Non-pigmented ciliary epithelial cell (primary cell): ENCODE results near the gene ARRB1.
"Not testable (repeated sequence)": the region's sequence is repeated elsewhere in the genome, so short reads cannot be mapped to it uniquely, and the experiment has no call there.

Source experiments
- DNase-seq: peaks from one replicate; pipeline ENCODE4 v3.0.0-alpha.2; 2010; ENCODE audit warnings: low read depth

ARRB1 gene

GRCh38 chr11:75344186-75344585, 7.3 kb downstream of the ARRB1 start:
- DNase-seq, result no peak

- DNase-seq, result no peak
These were observed 8.2 kb downstream of the ARRB1 start for GRCh38 chr11:75342966-75343870.

GRCh38 chr11:75342231-75342918, 9.1 kb downstream of the ARRB1 start:
- no peak for DNase-seq

- DNase-seq, result no peak
These were observed 9.8 kb downstream of the ARRB1 start for GRCh38 chr11:75341612-75342011.

DNA sequence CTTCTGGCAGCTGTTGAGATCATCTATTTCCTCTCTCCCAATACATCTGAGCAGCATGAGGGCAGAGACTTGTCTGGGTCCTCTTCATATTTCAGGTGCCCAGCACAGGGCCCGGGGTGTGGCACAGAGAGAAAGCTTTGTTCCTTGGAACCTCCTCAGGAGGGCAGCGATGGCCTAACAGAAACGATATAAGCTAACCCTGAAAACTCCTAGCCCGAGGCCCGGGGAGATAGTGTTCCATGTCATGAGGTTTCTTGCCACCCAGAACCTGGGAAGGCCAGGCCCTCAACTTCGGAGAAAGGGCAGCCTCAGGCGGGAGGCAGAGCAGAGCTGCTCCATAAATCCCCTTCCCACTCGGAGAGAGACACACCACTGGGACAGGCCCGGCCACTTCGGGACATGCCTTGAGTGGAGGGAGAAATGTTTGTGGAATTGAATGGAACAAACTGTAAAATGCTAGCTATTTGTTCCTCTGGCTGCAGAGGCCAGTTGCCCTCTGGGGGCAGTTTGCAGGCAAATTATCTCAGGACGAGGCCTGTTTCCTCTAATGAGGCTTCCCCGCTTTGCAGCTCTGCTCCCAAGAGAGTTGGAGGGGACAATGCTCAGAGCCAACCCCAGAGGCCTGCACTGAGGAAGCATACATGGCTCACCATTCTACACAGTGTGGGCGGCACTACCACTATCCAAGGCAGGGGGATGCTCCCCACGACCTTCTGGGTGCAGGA, 11.6 kb downstream of the ARRB1 start:
- DNase-seq, result no peak

DNA sequence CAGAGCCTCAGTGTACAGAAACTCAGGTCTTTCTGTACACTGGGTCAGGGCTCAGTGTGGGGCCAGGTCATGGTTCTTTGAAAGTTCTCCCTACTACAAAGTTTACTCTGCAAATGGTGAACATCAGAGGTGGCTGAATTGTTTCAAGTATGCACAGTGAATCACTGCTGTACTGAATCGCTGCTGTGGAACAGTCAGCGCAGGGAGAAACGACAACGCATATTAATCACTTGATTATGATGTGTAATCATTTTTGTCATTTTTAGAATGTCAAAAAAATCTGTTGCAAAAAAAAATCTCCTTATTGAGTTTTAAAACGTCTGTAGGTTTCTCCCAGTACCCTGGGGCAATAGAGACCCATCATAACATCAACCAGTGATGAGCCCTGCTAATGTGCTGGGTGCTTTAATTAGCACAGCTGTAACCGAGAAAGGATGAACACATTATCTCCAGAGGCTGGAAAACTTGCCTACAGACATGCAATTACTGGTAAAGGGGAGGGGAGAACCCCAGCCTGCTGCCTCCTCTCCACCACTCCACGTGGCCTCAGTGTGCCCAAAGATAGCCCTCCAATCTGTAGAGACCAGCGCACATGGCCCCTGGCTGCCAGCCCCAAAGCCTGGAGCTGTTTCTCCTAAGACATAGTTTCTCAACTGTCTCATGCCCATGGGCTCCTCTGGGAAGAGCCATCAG, 12.8 kb downstream of the ARRB1 start:
- DNase-seq, result no peak

DNA sequence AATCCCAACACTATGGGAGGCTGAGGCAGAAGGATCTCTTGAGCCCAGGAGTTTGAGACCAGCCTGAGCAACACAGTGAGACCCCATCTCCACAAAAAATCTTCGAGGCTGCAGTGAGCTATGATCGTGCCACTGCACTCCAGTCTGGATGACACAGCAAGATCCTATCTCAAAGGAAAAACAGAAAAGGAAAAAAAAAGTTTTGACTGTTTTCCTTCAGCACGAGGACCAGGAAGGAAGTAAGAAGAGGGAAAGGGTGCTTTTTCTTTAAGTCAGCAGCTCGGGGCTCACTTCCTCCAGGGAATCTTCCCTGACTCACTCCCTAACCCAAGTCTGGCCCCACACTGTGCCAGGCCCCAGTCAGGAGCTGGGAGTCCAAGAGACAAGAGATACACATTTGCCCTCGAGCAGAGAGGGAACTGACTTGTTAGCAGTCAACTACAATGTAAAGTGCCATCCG, 14.2 kb downstream of the ARRB1 start:
- DNase-seq, result no peak

GRCh38 chr11:75334976-75335375, 16.5 kb downstream of the ARRB1 start:
- DNase-seq, result no peak

DNA sequence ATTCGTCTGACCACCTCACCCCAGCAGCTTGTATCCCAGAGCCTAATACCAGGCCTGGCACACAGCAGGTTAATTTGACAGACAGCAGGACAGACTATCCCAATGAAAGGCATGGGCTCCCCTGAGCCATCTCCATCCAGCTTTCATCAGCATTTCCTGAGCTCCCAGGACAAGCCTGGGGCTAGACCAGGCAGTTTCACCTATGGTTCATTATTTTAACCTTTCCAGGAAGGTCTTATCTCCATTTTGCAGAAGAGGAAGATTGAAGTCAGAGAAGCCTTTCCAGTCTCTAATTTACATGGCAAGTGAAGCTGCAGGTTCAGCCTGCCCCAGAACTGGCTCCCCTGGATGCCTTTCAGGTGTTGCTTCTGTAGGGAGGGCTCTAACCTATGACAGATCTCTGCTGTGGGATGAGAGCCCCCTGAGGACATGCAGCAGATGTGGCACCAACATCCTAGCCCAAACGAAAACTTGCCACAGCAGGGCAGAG, 17.0 kb downstream of the ARRB1 start:
- DNase-seq, result no peak

DNA sequence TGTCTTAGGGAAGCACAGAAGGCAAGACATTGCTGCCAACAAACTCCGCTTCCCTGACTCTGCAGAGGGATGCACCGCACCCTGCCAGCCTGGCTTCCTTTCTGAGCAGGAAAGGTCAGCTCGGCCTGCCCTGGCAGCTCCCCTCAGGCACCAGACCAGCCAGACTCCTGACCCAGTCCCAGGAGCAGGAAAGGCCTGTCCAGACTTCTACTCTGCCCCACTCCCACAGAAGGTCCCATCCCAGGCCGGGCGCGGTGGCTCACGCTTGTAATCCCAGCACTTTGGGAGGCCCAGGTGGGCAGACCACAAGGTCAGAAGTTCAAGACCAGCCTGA, 17.7 kb downstream of the ARRB1 start:
- no peak for DNase-seq

GRCh38 chr11:75333022-75333806, 18.2 kb downstream of the ARRB1 start:
- no peak for DNase-seq

GRCh38 chr11:75331761-75332160, 19.7 kb downstream of the ARRB1 start:
- not testable (repeated sequence) for DNase-seq

DNA sequence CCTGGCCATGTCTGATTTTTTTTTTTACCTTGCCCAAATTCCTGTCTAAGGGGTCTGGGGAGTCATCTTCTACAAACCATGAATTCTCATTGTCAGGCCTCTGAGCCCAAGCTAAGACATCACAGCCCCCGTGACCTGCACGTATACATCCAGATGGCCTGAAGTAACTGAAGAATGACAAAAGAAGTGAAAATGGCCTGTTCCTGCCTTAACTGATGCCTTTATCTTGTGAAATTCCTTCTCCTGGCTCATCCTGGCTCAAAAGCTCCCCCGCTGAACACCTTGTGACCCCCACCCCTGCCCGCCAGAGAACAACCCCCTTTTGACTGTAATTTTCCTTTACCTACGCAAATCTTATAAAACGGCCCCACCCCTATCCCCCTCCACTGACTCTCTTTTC, 20.2 kb downstream of the ARRB1 start:
- not testable (repeated sequence) for DNase-seq

DNA sequence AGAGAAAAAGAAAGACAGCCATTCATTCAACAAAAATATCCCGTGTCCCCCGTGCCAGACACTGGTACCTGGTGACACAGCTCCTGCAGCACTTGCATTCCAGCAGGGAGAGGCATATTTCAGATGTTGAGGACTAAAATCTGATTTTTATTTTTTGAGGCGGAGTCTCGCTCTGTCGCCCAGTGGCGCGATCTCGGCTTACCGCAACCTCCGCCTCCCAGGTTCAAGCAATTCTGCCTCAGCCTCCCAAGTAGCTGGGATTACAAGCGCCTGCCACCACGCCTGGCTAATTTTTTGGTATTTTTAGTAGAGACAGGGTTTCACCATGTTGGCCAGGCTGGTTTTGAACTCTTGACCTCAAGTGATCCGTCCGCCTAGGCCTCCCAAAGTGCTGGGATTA, 20.6 kb downstream of the ARRB1 start:
- DNase-seq, result not testable (repeated sequence)

DNA sequence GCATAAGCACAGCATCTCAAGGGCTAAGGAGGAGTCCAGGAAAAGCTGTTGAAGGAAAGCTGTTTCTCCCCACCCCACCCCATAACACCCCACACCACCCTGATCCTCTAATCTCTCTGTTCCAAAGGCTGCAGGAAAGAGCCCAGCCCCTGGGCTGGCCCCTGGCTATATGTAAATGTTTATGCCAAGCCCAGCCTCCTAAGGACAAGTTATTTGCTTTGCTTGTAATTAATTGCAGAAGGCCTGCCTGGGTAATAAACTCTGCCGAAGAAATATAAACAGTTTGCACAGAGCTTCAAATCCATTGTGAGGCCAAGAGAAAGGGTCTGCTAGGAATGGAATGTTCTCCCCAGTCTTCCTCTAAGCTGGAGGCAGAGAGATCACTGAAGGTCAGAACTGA, 21.2 kb downstream of the ARRB1 start:
- no peak for DNase-seq

- DNase-seq, result no peak
These were observed 22.8 kb downstream of the ARRB1 start for GRCh38 chr11:75328426-75329277.

DNA sequence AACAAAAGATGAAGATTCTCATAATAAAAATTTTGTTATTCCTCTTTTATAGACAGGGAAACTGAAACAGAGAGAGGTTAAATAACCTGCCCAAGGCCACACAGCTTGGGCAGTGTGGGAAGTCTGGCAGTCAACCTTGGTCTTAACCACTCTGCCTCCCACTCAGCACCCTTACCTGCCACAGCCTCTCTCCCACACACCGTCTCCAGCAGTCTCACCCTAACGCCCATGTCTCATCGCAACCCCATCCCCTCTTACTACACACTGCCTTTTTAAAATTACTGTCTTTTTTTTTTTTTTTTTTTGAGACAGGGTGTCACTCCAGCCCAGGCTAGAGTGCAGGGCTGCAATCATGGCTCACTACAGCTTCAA, 25.0 kb downstream of the ARRB1 start:
- DNase-seq, result no peak

- peak; percentile 82 for DNase-seq
These were observed 25.6 kb downstream of the ARRB1 start for GRCh38 chr11:75325713-75326438.

DNA sequence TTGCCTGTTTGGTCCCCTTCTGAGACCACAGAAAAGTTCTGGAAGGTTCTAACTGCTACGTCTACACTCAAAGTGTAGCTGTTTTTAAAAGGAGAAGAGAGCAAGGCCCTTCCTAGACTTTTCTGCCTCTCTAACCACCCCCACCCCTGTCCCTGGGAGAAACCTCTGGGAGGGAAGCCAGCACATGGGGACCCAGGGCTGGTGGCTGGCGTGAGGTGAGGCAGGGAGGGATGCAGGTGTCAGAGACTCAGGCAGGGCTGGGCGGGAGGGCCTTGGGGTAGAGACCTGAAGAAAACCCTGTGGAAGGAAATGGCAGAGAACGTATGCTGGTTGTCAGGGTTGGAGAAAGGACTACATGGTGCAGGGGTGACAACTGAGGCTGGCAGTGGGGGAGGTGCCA, 26.7 kb downstream of the ARRB1 start:
- no peak for DNase-seq

DNA sequence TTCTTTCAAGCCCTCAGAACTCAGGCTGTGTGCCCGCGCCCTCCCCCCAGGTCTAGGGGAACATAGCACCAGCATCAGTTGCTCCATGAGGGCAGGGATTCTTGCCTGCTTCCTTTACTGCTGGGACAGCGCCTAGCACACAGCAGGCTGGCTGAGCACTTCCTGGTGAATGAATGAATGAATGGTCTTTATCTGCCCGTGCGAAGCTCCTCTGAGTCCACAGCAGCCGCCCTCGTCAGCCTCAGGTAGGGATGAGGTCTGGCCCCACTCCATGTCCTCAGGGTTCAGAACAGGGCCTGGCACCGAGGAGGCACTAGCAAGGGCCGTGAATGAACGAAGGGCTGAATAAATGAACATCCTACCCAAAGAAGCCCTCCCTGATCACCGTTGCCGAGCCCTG, 27.3 kb downstream of the ARRB1 start:
- DNase-seq, result no peak
